Measurements from ENCODE around the gene DEFB113.

- TF ChIP-seq, protein P1, sequence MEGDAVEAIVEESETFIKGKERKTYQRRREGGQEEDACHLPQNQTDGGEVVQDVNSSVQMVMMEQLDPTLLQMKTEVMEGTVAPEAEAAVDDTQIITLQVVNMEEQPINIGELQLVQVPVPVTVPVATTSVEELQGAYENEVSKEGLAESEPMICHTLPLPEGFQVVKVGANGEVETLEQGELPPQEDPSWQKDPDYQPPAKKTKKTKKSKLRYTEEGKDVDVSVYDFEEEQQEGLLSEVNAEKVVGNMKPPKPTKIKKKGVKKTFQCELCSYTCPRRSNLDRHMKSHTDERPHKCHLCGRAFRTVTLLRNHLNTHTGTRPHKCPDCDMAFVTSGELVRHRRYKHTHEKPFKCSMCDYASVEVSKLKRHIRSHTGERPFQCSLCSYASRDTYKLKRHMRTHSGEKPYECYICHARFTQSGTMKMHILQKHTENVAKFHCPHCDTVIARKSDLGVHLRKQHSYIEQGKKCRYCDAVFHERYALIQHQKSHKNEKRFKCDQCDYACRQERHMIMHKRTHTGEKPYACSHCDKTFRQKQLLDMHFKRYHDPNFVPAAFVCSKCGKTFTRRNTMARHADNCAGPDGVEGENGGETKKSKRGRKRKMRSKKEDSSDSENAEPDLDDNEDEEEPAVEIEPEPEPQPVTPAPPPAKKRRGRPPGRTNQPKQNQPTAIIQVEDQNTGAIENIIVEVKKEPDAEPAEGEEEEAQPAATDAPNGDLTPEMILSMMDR (conservative IDR thresholded peaks at IDR 0.05) = no peak
- TF ChIP-seq ZFX (IDR thresholded peaks at IDR 0.05) = no peak
Observed at GRCh38 chr6:49978332-49979226, 9.2 kb upstream of the DEFB113 start.

All from C4-2B (cell line).